ENCODE results near the gene PLEKHA8.

GRCh38 chr7:30160329-30160728 lies 132.1 kb downstream of the PLEKHA8 start:
- no peak for TF ChIP-seq SUZ12 (IDR thresholded peaks at IDR 0.05; ENCODE audit: extremely low read depth, insufficient read depth, insufficient read length)
- TF ChIP-seq YY1 (IDR thresholded peaks at IDR 0.05; ENCODE audit: insufficient read depth, insufficient read length), result no peak

All from NT2/D1 (cell line).